Activated naive CD4-positive, alpha-beta T cell treated with anti-CD3 and anti-CD28 coated beads, Interleukin-2, amount 10 ng/mL, durations not matched to agents 7 days and 5 days (primary cell): Measurements from ENCODE around the gene TCN1.
"Not testable (repeated sequence)": the region's sequence is repeated elsewhere in the genome, so short reads cannot be mapped to it uniquely, and the experiment has no call there.

Source experiments
- CTCF ChIA-PET: fragments of 350-600 bp; sonication (Branson Sonifier 250); formaldehyde crosslinking; loops from one replicate; lab custom pipeline; 2021; ENCODE audit warnings: antibody characterized with exemption; lab: Charles Lee
- DNase-seq: peaks from one replicate; pipeline ENCODE4 v3.0.0-alpha.2; 2020
- H3K27ac Mint-ChIP-seq: one replicate; pipeline ENCODE4 v1.8.0; 2021; ENCODE audit warnings: mild to moderate bottlenecking, moderate library complexity, mixed read lengths
- H3K27me3 Mint-ChIP-seq: one replicate; pipeline ENCODE4 v1.8.0; 2021; ENCODE audit warnings: mild to moderate bottlenecking, mixed read lengths
- H3K36me3 Mint-ChIP-seq: one replicate; pipeline ENCODE4 v1.8.0; 2021; ENCODE audit warnings: mixed read lengths
- H3K4me1 Mint-ChIP-seq: one replicate; pipeline ENCODE4 v1.8.0; 2021; ENCODE audit warnings: mixed read lengths
- H3K4me3 Mint-ChIP-seq: one replicate; pipeline ENCODE4 v1.8.0; 2021; ENCODE audit warnings: mild to moderate bottlenecking, moderate library complexity, mixed read lengths
- H3K9me3 Mint-ChIP-seq: one replicate; pipeline ENCODE4 v1.8.0; 2021; ENCODE audit warnings: mixed read lengths

Gene TCN1

GRCh38 chr11:59875856-59876519 is 9.7 kb upstream of the TCN1 start:
- Mint-ChIP-seq H3K27ac (no peak overlapping the region), H3K9me3 (no peaks in the 10 kb centered on the region), H3K4me3 (no peak overlapping the region), H3K36me3 (no peaks in the 10 kb centered on the region), H3K4me1 (no peaks in the 10 kb centered on the region), H3K27me3 (no peaks in the 10 kb centered on the region)
- CTCF ChIA-PET, result interaction anchor here (0.5 kb wide), 1 partner anchor 13 kb away, joined by 3 read pairs; no protein-coding TSS in a partner anchor
- DNase-seq, result no peak

GRCh38 chr11:59872076-59872475 is 5.8 kb upstream of the TCN1 start:
- H3K27me3 Mint-ChIP-seq, result no peaks in the 10 kb centered on the region
- CTCF ChIA-PET, result no interaction called here
- no peaks in the 10 kb centered on the region for H3K4me1 Mint-ChIP-seq
- H3K9me3 Mint-ChIP-seq, result no peaks in the 10 kb centered on the region
- no peak for DNase-seq
- H3K36me3 Mint-ChIP-seq, result no peaks in the 10 kb centered on the region
- no peak overlapping the region for H3K4me3 Mint-ChIP-seq
- H3K27ac Mint-ChIP-seq, result no peak overlapping the region

GRCh38 chr11:59867946-59868345 is 1.7 kb upstream of the TCN1 start:
- no peak for DNase-seq
- Mint-ChIP-seq H3K27me3 (peaks cover 5% of the 10 kb centered on the region), H3K4me1 (no peaks in the 10 kb centered on the region), H3K36me3 (no peaks in the 10 kb centered on the region), H3K9me3 (no peaks in the 10 kb centered on the region), H3K27ac (no peak overlapping the region), H3K4me3 (no peak overlapping the region)
- CTCF ChIA-PET, result interaction anchor here (0.6 kb wide), 1 partner anchor 321 kb away, joined by 3 read pairs; no protein-coding TSS in a partner anchor

GRCh38 chr11:59866836-59867235 is 549 bp upstream of the TCN1 start:
- H3K27ac Mint-ChIP-seq, result no peak overlapping the region
- H3K4me1 Mint-ChIP-seq, result no peaks in the 10 kb centered on the region
- no peaks in the 10 kb centered on the region for H3K36me3 Mint-ChIP-seq
- peaks cover 10% of the 10 kb centered on the region for H3K27me3 Mint-ChIP-seq
- CTCF ChIA-PET, result no interaction called here
- H3K9me3 Mint-ChIP-seq, result no peaks in the 10 kb centered on the region
- no peak overlapping the region for H3K4me3 Mint-ChIP-seq
- no peak for DNase-seq

GRCh38 chr11:59865031-59865430 is 1.3 kb downstream of the TCN1 start:
- H3K27me3 Mint-ChIP-seq, result peaks cover 10% of the 10 kb centered on the region

GRCh38 chr11:59862252-59862651 is 4.0 kb downstream of the TCN1 start:
- peaks cover 10% of the 10 kb centered on the region for H3K27me3 Mint-ChIP-seq
- no peak overlapping the region for H3K27ac Mint-ChIP-seq
- H3K4me1 Mint-ChIP-seq, result peaks cover 21% of the 10 kb centered on the region
- H3K4me3 Mint-ChIP-seq, result no peak overlapping the region
- H3K36me3 Mint-ChIP-seq, result peaks cover 1% of the 10 kb centered on the region
- DNase-seq, result no peak
- H3K9me3 Mint-ChIP-seq, result no peaks in the 10 kb centered on the region
- CTCF ChIA-PET, result no interaction called here

More at GRCh38 chr11:59865031-59865430, 1.3 kb downstream of the TCN1 start:
- Mint-ChIP-seq H3K4me3 (no peak overlapping the region), H3K4me1 (no peaks in the 10 kb centered on the region), H3K27ac (no peak overlapping the region), H3K36me3 (peaks cover 1% of the 10 kb centered on the region), H3K9me3 (no peaks in the 10 kb centered on the region)
- DNase-seq, result no peak
- CTCF ChIA-PET, result no interaction called here

GRCh38 chr11:59859673-59860072 is 6.6 kb downstream of the TCN1 start:
- Mint-ChIP-seq H3K27me3 (peaks cover 4% of the 10 kb centered on the region), H3K9me3 (no peaks in the 10 kb centered on the region), H3K27ac (no peak overlapping the region), H3K4me3 (no peak overlapping the region), H3K36me3 (peaks cover 1% of the 10 kb centered on the region), H3K4me1 (peaks cover 27% of the 10 kb centered on the region)
- DNase-seq, result no peak
- CTCF ChIA-PET, result no interaction called here

GRCh38 chr11:59857439-59858434 is 8.6 kb downstream of the TCN1 start:
- Mint-ChIP-seq H3K4me3 (no peak overlapping the region), H3K27ac (peak overlapping the region; percentile 70), H3K9me3 (no peaks in the 10 kb centered on the region), H3K27me3 (peaks cover 4% of the 10 kb centered on the region), H3K36me3 (peaks cover 1% of the 10 kb centered on the region), H3K4me1 (peaks cover 27% of the 10 kb centered on the region)
- DNase-seq, result peak; percentile 25
- CTCF ChIA-PET, result no interaction called here

GRCh38 chr11:59854871-59855270 is 11.4 kb downstream of the TCN1 start:
- no peaks in the 10 kb centered on the region for H3K27me3 Mint-ChIP-seq
- DNase-seq, result no peak
- H3K9me3 Mint-ChIP-seq, result peaks cover 2% of the 10 kb centered on the region
- no peaks in the 10 kb centered on the region for H3K36me3 Mint-ChIP-seq
- peaks cover 27% of the 10 kb centered on the region for H3K4me1 Mint-ChIP-seq
- CTCF ChIA-PET, result interaction anchor here (0.7 kb wide), 1 partner anchor 88 kb away, joined by 3 read pairs; no protein-coding TSS in a partner anchor
- no peak overlapping the region for H3K4me3 Mint-ChIP-seq
- H3K27ac Mint-ChIP-seq, result no peak overlapping the region

- H3K4me3 Mint-ChIP-seq, DNase-seq, H3K27ac Mint-ChIP-seq, H3K4me1 Mint-ChIP-seq, H3K9me3 Mint-ChIP-seq, CTCF ChIA-PET, H3K27me3 Mint-ChIP-seq, H3K36me3 Mint-ChIP-seq: not testable (repeated sequence)
Measured at GRCh38 chr11:59851416-59851815, 14.9 kb downstream of the TCN1 start.

GRCh38 chr11:59849551-59849950 is 16.7 kb downstream of the TCN1 start:
- H3K9me3 Mint-ChIP-seq, H3K4me1 Mint-ChIP-seq, H3K36me3 Mint-ChIP-seq, H3K4me3 Mint-ChIP-seq, H3K27ac Mint-ChIP-seq, DNase-seq, CTCF ChIA-PET, H3K27me3 Mint-ChIP-seq: not testable (repeated sequence)

GRCh38 chr11:59849129-59849528 is 17.2 kb downstream of the TCN1 start:
- Mint-ChIP-seq H3K36me3 (no peaks in the 10 kb centered on the region), H3K9me3 (peaks cover 2% of the 10 kb centered on the region), H3K27ac (no peak overlapping the region), H3K4me1 (no peaks in the 10 kb centered on the region), H3K4me3 (no peak overlapping the region), H3K27me3 (peaks cover under 1% of the 10 kb centered on the region)
- CTCF ChIA-PET, result no interaction called here
- no peak for DNase-seq

- DNase-seq, H3K27me3 Mint-ChIP-seq, H3K4me1 Mint-ChIP-seq, H3K4me3 Mint-ChIP-seq, H3K9me3 Mint-ChIP-seq, CTCF ChIA-PET, H3K36me3 Mint-ChIP-seq, H3K27ac Mint-ChIP-seq: not testable (repeated sequence)
Measured at GRCh38 chr11:59848439-59848838, 17.8 kb downstream of the TCN1 start.

- DNase-seq, result no peak
- CTCF ChIA-PET, result no interaction called here
- peaks cover 8% of the 10 kb centered on the region for H3K27me3 Mint-ChIP-seq
- no peaks in the 10 kb centered on the region for H3K4me1 Mint-ChIP-seq
- H3K36me3 Mint-ChIP-seq, result no peaks in the 10 kb centered on the region
- peaks cover 2% of the 10 kb centered on the region for H3K9me3 Mint-ChIP-seq
- H3K4me3 Mint-ChIP-seq, result no peak overlapping the region
- H3K27ac Mint-ChIP-seq, result no peak overlapping the region
Measured at GRCh38 chr11:59847626-59848025, 18.7 kb downstream of the TCN1 start.
